Mesenteric fat pad (tissue), 1 donor: ENCODE results near the gene LTK. TPM values are rescaled to one million over a fixed set of nuclear protein-coding genes. Genes with fewer than 3 reads are reported as not detected.

ENCODE experiments used
- DNase-seq: peaks from one replicate; pipeline ENCODE4 v3.0.0-alpha.2; 2020; ENCODE audit warnings: low spot score
- total RNA-seq: library from RNA; stranded (reverse); fragmentation: NEBNext Ultra II Directional; extraction: Animal tissue kit (Norgen Biotek cat#: 25700); gene quantifications from one replicate; pipeline ENCODE4 v1.2.1, GENCODE V29; 2021
- donor health status: DM: yes; HTN: yes; CAD: no.

Gene LTK
- total RNA-seq, 1 donor from 2014 or later = 0.77 TPM

DNA sequence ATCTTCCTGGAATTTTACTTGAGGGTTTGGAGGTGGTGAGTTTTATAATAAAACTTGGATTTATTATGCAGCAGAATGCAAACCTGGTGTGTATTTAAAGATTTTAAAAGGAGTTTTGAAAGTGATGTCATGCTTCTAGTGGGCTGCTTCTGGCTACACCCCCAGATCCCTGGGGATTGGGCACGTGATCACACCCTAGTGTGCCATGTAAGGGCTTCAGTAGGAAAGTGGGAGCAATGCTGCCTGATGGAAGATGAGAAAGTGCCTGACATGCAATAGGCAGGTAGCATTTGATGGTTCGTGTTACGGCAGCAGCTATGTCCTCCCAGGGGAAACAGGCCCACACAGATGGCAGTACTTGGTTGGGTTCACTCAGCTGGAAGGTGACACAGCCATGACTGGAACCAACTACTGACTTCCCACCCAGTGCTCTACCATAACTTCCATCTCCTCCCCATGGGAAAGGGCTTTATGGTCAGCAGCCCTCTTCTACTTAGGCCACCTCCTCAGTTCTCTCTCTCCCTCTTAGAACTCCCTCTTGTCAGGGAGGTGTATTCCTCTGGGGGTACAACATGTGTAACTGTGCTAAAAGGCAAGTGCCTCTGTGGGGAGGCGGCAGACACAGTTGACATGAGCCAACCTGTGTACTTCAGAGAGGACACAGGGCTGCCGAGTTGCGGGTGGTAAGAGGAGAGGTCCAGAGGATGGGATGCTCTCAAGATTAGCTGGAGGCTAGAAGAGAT is 14.3 kb downstream of the LTK start:
- no peak for DNase-seq

DNA sequence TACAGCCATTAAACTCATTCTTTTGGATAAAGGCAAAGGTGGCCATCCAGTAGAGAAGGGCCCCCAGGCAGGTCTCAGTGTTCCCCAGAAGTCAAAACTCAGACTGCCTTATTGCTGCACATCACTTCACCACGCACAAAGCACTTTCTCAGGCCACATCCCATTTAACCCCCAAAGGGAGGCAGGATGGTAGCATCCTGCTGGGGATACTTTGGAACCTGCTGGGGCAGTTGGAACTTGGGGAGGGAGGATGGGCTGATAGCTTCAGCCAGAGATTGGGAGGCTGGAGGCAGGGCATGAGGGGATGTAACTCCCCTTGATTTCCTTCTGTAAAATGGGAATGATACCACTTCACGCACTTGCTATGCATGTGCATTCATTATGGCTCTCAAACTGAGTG is 15.0 kb downstream of the LTK start:
- no peak for DNase-seq

DNA sequence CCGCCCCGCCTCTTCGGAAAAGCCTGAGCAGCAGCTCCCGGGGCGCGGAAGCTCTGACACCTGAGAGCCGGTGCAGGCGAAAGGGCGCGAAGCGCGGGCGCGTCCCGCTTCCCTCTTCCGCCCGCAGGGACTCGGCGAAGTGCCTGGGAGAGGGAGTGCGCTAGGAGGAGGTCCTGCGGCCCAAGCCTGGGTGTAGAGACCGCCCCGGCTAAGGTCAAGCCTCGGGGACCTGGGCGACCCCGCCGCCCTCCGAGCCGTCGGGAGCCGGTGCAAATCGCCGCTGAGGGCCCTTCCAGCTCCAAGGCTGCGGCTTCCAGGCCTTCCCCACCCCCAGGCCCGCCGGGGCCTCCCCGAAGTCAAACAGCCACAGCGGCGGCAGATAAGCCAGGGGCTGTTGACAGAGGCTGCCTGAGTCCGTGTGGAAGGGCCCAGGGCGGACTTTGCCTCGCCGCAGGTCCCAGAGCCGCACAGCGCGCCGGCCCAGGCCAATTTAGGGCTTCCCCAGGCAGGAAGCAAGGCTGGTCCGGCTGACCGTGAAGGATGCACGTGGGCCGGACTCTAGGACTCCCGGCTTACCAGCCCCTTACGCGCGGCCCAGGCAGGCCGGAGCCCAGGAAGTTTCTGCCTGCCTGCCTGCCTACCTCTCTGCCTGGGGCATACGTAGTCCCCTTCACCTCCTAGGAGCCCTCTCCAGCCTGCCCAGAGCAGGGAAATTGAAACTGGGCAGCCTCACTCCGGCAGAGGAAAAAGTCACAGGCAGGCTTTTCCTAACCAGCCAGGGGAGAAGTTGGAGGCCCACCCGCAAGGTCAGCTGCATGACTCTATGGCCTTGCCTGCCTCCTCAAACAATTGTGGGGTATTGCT is 17.7 kb downstream of the LTK start:
- no peak for DNase-seq

DNA sequence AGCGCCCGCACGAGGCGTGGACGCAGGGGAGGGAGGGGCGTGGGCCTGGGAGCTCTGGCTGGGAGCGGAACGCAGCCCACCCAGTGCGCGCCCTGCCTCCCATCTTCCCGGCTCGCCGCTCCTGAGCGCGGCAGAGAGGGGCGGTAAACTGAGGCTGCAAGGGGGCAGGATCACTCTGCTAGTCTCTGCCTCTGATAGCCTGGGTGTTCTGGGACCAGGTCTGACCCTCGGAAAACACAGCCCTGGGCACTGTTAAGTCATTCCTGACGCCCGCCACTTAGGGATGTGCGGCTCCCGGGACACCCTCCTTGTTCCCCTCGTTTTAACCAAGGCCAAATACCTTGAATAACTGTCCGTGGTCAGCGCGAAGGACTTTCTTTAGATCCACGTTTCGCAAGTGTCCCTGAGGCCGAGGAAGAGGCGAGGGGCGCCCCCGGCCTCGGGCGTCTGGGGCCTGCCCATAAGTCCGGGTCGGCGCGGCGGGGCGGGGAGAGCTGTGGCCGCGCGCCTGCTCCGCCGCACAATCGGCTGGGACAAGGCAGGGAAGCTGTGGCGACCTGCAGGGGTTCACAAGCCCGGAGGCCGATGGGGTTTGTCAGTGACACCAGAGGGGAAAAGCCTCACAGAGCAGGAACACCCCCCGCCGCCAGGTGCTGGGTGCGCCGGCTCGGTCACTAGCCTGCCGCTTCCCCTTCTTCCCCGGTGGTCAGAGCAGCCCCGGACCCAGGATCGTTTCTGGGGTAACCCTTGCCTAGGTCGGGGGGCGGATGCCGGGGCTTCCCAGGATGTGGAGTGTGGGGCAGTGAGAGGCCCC is 18.5 kb downstream of the LTK start:
- no peak for DNase-seq

DNA sequence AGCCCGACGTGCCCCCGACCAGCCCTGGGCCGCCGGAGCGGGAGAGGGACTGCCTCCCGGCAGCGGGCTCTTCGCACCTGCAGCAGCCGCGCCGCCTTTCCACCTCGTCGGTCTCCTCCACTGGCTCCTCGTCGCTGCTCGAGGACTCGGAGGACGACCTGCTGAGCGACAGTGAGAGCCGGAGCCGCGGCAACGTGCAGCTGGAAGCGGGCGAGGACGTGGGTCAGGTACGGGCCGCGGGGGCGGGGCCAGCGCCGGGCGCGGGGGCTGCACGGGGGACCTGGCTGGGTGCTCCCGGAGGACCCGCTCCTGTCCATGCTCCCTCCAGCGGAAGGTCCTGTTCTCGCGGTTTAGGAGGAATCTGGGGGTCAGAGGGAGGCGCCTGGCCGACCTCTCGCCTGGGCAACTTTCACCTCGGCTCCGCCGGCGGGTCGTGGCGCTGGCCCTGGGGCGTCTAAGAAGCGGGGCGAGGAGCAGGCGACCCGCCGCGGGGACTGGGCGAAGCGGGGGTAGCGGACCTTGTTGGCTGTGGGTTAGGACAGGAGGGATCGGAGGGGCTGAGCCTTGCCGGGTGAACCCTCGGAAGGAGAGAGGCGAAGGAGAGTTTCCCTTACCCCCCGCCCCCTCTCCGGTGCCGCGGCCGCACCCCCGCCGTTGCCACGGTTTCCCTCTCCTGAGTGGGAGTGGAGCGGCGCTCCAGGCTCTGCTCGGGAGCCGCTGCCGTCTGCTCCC is 19.3 kb downstream of the LTK start:
- DNase-seq = no peak

DNA sequence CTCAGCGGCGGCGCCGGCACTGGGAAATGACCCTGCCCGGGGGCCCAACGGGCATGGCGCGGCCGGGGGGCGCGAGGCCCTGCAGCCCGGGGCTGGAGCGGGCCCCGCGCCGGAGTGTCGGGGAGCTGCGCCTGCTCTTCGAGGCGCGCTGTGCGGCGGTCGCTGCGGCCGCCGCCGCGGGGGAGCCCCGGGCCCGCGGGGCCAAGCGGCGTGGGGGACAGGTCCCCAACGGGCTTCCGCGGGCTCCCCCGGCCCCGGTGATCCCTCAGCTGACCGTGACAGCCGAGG is 19.8 kb downstream of the LTK start:
- DNase-seq = no peak

DNA sequence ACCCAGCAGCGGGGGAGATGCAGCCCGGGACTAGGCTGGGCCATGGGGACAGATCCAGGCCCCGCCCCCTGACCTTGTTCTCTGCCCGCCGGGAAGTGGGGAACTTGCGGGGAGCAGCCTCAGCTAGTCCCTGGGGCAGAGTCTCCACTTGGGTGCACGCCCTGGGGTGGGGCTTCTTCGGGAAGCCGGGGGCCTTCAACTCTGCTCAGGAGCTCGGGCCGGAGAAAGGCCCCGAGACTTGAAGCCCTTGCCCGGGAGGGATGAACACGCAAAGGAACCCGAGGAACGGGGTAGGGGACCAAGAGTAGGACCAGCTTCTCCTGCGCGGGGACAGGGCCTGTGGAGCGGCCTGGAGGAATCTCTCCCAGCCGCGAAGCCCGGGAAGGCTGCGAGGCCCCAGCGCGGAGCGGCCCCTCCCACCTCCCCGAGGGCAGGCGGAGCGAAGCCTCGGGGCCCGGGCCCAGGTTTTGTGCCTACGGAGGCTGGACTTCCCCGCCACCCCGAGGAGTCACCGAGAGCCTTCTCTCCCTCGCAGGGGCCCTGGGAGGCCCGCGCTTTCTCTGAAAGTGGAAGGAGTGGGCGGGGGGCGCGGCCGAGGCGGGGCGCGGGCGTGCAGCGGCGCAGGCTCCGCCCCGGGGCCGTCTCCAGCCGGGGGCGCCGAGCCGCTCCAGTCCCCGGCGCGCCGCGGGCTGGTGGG is 20.3 kb downstream of the LTK start, which contains the start of gene ITPKA:
Gene ITPKA (plus strand): TSS at position 670 of the 697 bp plus-strand sequence. CDS start 54 bp downstream, outside the sequence.
- no peak for DNase-seq

DNA sequence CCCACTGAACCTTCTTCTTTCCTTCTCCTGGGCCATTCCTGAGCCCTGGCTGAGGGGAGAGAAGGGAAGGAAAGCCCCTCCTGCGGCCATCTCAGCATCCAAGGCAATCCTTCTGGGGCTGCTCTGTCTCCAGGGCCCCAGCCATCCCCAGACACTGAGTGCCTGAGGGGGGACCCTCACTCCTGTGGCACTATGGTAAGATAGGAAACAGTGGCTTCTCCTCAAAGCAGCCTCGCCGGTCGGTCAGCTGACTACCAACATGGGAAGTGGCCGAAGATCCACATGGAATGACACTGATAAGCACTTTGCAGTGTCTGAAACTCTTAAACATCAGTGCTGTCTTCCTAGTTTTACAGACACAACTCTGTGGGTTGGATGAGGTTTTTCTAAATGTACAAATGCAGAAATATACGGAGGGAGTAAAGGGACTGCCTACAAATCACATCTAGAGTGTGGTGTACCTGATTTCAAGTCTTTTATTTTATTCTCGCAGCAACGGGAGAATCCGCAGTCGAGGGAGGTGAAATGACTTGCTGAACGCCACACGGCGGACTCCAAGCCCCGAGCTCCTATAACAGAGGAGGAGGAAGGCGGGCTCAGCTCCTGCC is 20.9 kb downstream of the LTK start:
- no peak for DNase-seq

DNA sequence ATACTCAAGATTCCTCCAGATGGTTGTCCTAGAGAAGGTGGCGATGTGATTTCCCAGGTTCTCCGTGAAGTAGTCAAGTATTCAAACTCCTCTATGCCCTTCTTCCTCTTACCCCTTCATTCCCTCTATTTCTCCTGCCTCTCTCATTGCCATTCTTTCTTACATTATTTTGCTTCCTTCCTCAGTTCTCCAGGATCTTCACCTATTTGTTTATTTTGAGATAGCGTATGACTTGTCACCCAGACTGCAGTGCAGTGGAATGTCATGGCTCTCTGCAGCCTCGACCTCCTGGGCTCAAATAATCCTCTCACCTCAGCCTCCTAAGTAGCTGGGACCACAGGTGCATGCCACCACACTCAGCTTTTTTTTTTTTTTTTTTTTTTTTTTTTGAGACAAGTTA is 21.7 kb downstream of the LTK start:
- DNase-seq = no peak

DNA sequence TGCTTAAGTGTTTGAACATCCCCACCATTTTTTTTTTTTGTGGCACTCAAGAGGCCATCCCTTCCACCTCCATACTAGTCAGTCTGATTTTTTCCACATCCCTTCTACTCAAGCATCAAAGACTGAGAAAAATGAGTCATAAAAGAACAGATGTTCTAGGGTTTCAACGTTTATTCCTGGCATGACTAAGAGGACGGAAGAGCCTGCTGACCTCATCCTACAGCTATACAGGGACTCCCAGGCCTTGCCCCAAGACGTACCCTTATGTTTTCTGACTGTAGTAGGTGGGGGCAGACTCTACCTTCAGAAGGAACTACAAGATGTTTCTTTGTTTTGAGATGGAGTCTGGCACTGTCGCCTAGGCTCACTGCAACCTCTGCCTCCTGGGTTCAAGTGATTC is 23.3 kb downstream of the LTK start:
- DNase-seq = no peak

DNA sequence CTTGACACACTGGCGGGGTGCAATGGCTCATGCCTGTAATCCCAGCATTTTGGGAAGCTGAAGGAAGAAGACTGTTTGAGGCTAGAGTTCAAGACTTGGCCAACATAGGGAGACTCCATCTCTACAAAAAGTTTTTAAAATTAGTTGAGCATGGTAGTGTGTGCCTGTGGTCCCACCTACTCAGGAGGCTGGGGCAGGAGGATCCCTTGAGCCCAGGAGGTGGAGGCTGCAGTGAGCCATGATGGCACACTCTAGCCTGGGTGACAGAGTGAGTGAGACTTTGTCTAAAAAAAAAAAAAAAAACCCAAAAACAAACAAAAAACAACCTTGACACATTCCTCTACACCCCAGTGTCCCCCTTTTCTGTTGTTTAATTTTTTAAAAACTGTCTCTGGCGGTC is 24.0 kb downstream of the LTK start:
- DNase-seq = no peak

DNA sequence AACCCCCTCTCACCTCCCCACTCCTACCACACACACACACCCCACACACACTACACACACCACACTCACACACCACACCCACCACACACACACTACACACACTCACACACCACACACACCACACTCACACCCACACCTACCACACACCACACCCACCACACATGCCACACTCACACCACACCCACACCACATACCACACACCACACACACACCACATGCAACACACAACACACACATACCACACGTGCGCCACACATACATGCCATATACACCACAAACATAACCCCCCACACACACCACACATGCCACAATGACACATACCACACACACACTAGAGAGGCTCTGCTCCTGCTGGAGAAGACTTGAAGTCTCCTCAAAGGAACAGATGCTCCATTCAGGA is 25.8 kb downstream of the LTK start:
- no peak for DNase-seq

DNA sequence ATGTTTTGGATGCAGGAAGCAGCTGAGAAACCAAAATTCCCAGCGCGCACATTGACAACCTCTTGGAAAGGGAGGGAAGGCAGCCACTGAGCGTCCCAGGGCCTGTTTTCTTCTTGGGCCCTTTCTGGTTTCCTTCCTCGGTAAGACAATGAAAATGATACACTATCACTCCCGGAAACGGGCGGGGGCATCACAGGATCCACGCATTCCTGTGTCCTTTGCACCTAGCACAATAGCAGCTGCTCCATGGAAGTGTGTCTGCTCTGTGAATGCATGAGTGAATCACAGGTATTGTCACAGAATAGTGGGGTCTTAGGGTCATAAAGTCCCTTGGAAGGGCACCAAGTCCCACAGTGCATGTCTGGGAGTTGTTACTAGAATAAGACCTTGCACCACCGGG is 26.2 kb downstream of the LTK start:
- DNase-seq = no peak

DNA sequence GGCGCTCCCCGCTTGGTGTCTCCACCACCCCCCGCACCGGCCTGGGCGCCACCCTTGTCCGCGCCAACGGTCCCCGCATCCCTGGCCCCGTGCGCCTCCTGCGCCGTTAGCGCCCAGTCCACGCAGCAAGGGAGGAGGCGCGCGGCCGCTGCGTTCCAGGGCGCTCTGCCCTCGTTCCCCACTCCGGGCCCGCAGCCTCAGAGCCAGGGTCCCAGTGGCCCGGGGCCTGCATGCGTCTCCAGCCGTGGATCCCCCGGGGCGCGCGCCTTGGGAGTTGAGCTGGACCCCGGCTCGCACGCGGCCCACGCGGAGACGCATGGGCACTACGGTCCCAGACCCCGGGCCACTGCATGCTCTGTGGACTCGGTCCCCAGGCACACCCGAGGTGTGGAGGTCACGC is 27.3 kb downstream of the LTK start:
- no peak for DNase-seq

DNA sequence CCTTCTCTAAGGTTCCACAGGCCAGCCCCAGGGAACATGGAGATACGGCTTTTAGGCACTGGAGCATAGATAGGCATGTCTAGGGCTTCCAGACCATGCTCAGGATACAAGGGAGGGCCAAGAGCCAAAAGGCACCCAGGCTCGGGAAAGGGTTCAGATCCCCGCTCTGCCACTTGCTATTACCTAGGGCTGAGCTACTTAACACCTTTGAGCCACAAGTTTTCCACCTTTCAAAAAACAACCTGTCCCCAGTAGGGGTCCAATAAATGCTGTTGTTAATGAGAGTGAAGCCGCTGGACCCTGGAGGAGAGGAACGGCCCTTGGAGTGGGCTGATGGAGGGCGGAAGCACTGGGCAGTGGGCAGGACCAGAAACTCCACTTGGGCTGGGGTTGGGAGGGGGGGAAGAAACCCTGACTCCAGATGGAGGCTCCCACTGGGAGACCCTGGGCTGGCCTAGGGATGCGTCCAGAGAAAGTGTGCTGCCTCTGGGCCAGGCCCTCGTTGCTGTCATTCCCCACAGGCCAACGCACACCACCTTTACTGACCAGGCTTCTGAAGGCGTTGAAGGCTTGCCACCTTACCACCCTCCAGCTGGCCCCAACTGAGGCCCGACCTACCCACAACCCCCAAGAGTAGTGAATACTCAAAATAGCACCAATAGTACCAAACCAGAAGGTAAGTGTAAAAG is 28.5 kb downstream of the LTK start:
- no peak for DNase-seq

DNA sequence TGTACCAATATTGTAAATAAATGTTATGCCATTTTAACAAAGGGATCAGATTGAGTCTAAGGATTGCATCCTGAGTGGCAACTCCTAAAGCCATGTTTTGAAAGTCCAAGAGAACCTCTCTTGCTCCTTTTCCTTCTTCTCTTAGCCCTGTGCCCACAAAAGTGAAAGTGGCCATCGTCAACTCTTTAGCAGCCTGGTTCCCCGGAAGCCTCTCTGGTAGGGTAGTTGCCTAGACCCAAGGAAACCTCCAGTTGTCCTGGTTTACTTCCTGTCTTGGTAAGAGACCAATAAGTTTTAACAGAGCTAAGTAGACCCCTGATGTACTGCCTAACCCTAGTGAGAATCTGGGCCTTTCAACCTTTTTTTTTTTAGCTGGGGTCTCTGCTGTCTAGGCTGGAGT is 30.1 kb downstream of the LTK start:
- no peak for DNase-seq

DNA sequence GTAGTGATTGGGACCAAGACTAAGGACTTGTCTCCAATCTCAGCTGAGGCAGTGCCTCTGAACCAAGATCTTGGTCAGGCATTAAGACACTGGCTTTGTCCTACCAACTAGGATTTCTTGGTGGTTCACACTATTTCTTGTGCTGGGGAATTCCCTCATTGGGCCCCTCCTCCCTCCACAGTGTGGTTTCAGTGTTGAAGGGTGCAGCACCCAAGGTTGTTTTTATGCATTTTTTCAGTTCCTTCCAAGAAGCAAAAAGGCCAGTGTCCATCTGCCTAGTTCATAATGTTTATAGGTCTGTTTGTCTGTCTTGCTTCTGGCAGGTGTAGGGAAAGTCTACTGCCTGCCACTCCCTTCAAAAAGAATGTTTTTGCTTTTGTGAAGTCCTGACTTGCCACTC is 30.5 kb downstream of the LTK start:
- no peak for DNase-seq

DNA sequence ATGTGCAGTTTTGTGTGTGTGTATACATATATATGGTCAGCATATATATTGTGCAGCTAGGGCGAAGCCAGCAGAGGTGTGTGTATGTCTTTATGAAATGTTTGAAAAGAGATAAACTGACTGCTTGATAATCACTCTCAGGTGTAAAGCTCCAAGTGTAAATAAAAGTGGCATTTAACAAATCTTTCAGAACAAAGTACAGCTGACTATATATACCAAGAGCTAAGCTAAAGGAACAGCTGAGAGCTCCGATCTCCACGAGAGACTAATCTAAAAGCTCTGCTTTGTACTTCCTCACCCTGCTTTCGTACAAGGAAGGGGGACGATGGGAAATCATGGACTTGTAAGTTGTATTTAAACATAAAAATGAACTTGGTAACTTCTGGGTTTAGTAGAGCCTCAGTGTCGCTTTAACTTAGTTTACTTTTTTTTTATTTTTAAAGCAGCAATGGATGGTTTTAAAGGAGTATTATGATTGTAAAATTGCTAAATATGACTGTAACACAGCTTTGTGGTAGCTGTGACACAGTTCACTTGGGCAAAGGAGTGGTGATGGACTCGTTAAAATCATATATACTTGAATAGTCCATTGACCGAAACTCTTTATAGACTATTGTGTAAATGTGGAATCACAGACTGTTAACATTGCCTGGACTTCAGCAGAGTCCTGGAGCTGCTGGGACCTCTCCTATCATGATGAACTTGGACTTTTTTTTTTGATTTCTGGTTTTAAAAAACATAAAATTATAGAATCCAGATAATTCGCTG is 31.3 kb downstream of the LTK start:
- no peak for DNase-seq
